Trophoblast cell (in vitro differentiated cells and primary cell): ENCODE results near the gene ZNF608.

Experiments used
- DNase-seq, 2 donors: peaks; one replicate each; pipeline ENCODE4 v3.0.0-alpha.2; 2016
- H2AFZ ChIP-seq: 2 replicates; pipeline ENCODE4 v1.6.1; 2013; ENCODE audit warnings: low read length, moderate library complexity, mild to moderate bottlenecking; ENCODE audit not compliant: insufficient read depth, poor library complexity
- H2AK5ac ChIP-seq: 2 replicates; pipeline ENCODE4 v1.6.1; 2013; ENCODE audit warnings: mild to moderate bottlenecking, low read length
- H2BK120ac ChIP-seq: 2 replicates; pipeline ENCODE4 v1.6.1; 2013; ENCODE audit warnings: low read length, mild to moderate bottlenecking, moderate library complexity; ENCODE audit not compliant: insufficient read depth, poor library complexity
- H2BK12ac ChIP-seq: 2 replicates; pipeline ENCODE4 v1.6.1; 2013; ENCODE audit warnings: mild to moderate bottlenecking, low read length, moderate library complexity
- H2BK5ac ChIP-seq: 2 replicates; pipeline ENCODE4 v1.6.1; 2013; ENCODE audit warnings: low read length, low read depth, moderate library complexity, mild to moderate bottlenecking; ENCODE audit not compliant: poor library complexity
- H3K14ac ChIP-seq: 2 replicates; pipeline ENCODE4 v1.6.1; 2013; ENCODE audit warnings: mild to moderate bottlenecking, low read length
- H3K18ac ChIP-seq: 2 replicates; pipeline ENCODE4 v1.6.1; 2013; ENCODE audit warnings: mild to moderate bottlenecking, low read length
- H3K23ac ChIP-seq: 2 replicates; pipeline ENCODE4 v1.6.1; 2013; ENCODE audit warnings: low read length
- H3K27ac ChIP-seq: 2 replicates; pipeline ENCODE4 v1.5.1; 2013; ENCODE audit warnings: low read depth, mild to moderate bottlenecking, inconsistent platforms, low read length, moderate library complexity
- H3K27me3 ChIP-seq: 2 replicates; pipeline ENCODE4 v1.6.1; 2013; ENCODE audit warnings: inconsistent platforms, mild to moderate bottlenecking, low read length, moderate library complexity; ENCODE audit not compliant: insufficient read depth
- H3K36me3 ChIP-seq, 2 experiments: 1 replicate in 1 of 2; 2 replicates in 1 of 2; pipeline ENCODE4 v1.6.1; 2013; ENCODE audit warnings: low read length in 2 of 2, mild to moderate bottlenecking in 2 of 2, moderate library complexity in 1 of 2; ENCODE audit not compliant: insufficient read depth in 2 of 2, control insufficient read depth in 1 of 2
- H3K4ac ChIP-seq: 2 replicates; pipeline ENCODE4 v1.6.1; 2013; ENCODE audit warnings: low read depth, mild to moderate bottlenecking, low read length, moderate library complexity
- H3K4me1 ChIP-seq, 2 experiments: 1 replicate in 1 of 2; 2 replicates in 1 of 2; pipeline ENCODE4 v1.6.1; 2013; ENCODE audit warnings: low read length in 2 of 2, mild to moderate bottlenecking in 2 of 2, moderate library complexity in 1 of 2; ENCODE audit not compliant: insufficient read depth in 2 of 2, control insufficient read depth in 1 of 2
- H3K4me2 ChIP-seq: 2 replicates; pipeline ENCODE4 v1.6.1; 2013; ENCODE audit warnings: inconsistent platforms, mild to moderate bottlenecking, low read length, moderate library complexity
- H3K4me3 ChIP-seq: 2 replicates; pipeline ENCODE4 v1.5.1; 2013; ENCODE audit warnings: mild to moderate bottlenecking, low read depth, low read length, inconsistent platforms
- H3K79me1 ChIP-seq: one replicate; pipeline ENCODE4 v1.6.1; 2013; ENCODE audit warnings: low read length
- H3K79me2 ChIP-seq: 2 replicates; pipeline ENCODE4 v1.6.1; 2013; ENCODE audit warnings: low read length, mild to moderate bottlenecking; ENCODE audit not compliant: control insufficient read depth, insufficient read depth, poor library complexity
- H3K9ac ChIP-seq: 2 replicates; pipeline ENCODE4 v1.6.1; 2013; ENCODE audit warnings: mild to moderate bottlenecking, low read length
- H3K9me3 ChIP-seq: 2 replicates; pipeline ENCODE4 v1.6.1; 2013; ENCODE audit warnings: low read depth, mild to moderate bottlenecking, control low read depth, inconsistent platforms, low read length; ENCODE audit not compliant: insufficient read depth
- H4K12ac ChIP-seq: 2 replicates; pipeline ENCODE4 v1.6.1; 2013; ENCODE audit warnings: low read depth, mild to moderate bottlenecking, low read length, moderate library complexity
- H4K8ac ChIP-seq: 2 replicates; pipeline ENCODE4 v1.6.1; 2013; ENCODE audit warnings: low read depth, mild to moderate bottlenecking, low read length, moderate library complexity
- H4K91ac ChIP-seq: one replicate; pipeline ENCODE4 v1.6.1; 2013; ENCODE audit warnings: low read depth, mild to moderate bottlenecking, low read length, moderate library complexity
- WGBS: extraction: QIAGEN DNeasy Blood & Tissue Kit; methylation state at CpG from one replicate; pipeline ENCODE4 v1.1.7; 2013; ENCODE audit warnings: missing lambda C conversion rate; ENCODE audit not compliant: insufficient read length, insufficient coverage; ENCODE audit errors: extremely low coverage; 5-methylcytosine and 5-hydroxymethylcytosine counted together

Gene ZNF608

GRCh38 chr5:124764992-124765611 lies 18.7 kb upstream of the ZNF608 start:
- Histone ChIP-seq H2BK120ac (no peak overlapping the region), H2BK12ac (no peak overlapping the region), H3K36me3 (no peaks in the 10 kb centered on the region), H4K12ac (no peak overlapping the region), H2AFZ (no peak overlapping the region), H3K4me3 (no peak overlapping the region), H3K4ac (no peak overlapping the region), H3K18ac (no peak overlapping the region), H2BK5ac (no peak overlapping the region), H3K9ac (no peak overlapping the region), H2AK5ac (no peak overlapping the region), H3K27ac (no peak overlapping the region), H3K27me3 (no peaks in the 10 kb centered on the region), H3K14ac (no peak overlapping the region), H4K8ac (no peak overlapping the region), H3K23ac (no peak overlapping the region), H4K91ac (no peak overlapping the region), H3K4me2 (no peak overlapping the region), H3K79me1 (no peaks in the 10 kb centered on the region), H3K4me1 (peaks cover 0 to 2% of the 10 kb centered on the region in 2 experiments), H3K79me2 (no peaks in the 10 kb centered on the region), H3K9me3 (no peaks in the 10 kb centered on the region)
- DNase-seq: no peak
- WGBS: no CpG with 5 or more reads among the region's 3 CpGs

- Histone ChIP-seq H3K23ac (no peak overlapping the region), H4K91ac (no peak overlapping the region), H2BK120ac (no peak overlapping the region), H2AK5ac (no peak overlapping the region), H3K36me3 (no peaks in the 10 kb centered on the region), H2BK12ac (no peak overlapping the region), H3K79me2 (no peaks in the 10 kb centered on the region), H2BK5ac (no peak overlapping the region), H3K4ac (no peak overlapping the region), H3K27me3 (no peaks in the 10 kb centered on the region), H3K18ac (no peak overlapping the region), H3K9me3 (no peaks in the 10 kb centered on the region), H3K4me1 (peaks cover 0 to 2% of the 10 kb centered on the region in 2 experiments), H3K27ac (no peak overlapping the region), H3K14ac (no peak overlapping the region), H4K8ac (no peak overlapping the region), H3K79me1 (no peaks in the 10 kb centered on the region), H3K4me2 (no peak overlapping the region), H2AFZ (no peak overlapping the region), H3K4me3 (no peak overlapping the region), H4K12ac (no peak overlapping the region), H3K9ac (no peak overlapping the region)
- DNase-seq: no peak
- WGBS: no CpG with 5 or more reads among the region's 1 CpG
Observed at GRCh38 chr5:124764585-124764984, 18.1 kb upstream of the ZNF608 start.

DNA sequence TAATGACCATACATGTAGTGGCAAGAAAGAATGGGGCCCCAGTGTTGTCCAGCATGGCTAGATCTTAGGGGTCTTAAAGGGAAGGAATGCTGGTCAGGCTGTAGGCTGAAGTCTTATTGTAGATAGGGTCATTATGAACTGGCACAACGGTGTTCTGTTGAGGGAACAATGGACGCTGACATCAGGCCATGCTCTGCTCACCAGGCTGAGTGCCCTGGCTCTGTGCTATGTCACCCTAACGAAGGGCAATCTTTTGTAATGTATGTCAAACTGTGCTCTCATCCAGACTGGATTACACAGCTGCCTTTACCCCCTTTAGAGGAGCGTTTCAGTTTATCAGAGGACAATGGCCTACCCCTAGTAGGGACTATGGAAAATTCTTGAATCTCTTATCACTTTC lies 14.6 kb upstream of the ZNF608 start:
- no peak overlapping the region for H3K4me2 ChIP-seq
- H2BK12ac ChIP-seq: no peak overlapping the region
- H3K4me1 ChIP-seq: peaks cover 0 to 2% of the 10 kb centered on the region in 2 experiments
- no peak overlapping the region for H4K91ac ChIP-seq
- no peak overlapping the region for H3K18ac ChIP-seq
- H3K36me3 ChIP-seq: no peaks in the 10 kb centered on the region
- no peaks in the 10 kb centered on the region for H3K27me3 ChIP-seq
- H3K4ac ChIP-seq: no peak overlapping the region
- no peak overlapping the region for H4K8ac ChIP-seq
- WGBS: no CpG with 5 or more reads among the region's 4 CpGs
- no peak overlapping the region for H3K23ac ChIP-seq
- H3K14ac ChIP-seq: no peak overlapping the region
- no peak overlapping the region for H2BK120ac ChIP-seq
- H3K79me2 ChIP-seq: no peaks in the 10 kb centered on the region
- no peak overlapping the region for H3K27ac ChIP-seq
- H3K9me3 ChIP-seq: no peaks in the 10 kb centered on the region
- no peak overlapping the region for H2AK5ac ChIP-seq
- H3K9ac ChIP-seq: no peak overlapping the region
- no peak overlapping the region for H3K4me3 ChIP-seq
- no peaks in the 10 kb centered on the region for H3K79me1 ChIP-seq
- no peak for DNase-seq
- no peak overlapping the region for H2AFZ ChIP-seq
- H2BK5ac ChIP-seq: no peak overlapping the region
- no peak overlapping the region for H4K12ac ChIP-seq

GRCh38 chr5:124760608-124761007 lies 14.2 kb upstream of the ZNF608 start:
- no peak overlapping the region for H3K9ac ChIP-seq
- no peaks in the 10 kb centered on the region for H3K79me2 ChIP-seq
- H2BK12ac ChIP-seq: no peak overlapping the region
- H2BK5ac ChIP-seq: no peak overlapping the region
- no peak for DNase-seq
- H3K4me2 ChIP-seq: no peak overlapping the region
- H4K12ac ChIP-seq: no peak overlapping the region
- H2AK5ac ChIP-seq: no peak overlapping the region
- no peak overlapping the region for H3K23ac ChIP-seq
- no peak overlapping the region for H2AFZ ChIP-seq
- no peak overlapping the region for H3K18ac ChIP-seq
- H2BK120ac ChIP-seq: no peak overlapping the region
- no peak overlapping the region for H4K91ac ChIP-seq
- no peak overlapping the region for H4K8ac ChIP-seq
- H3K27ac ChIP-seq: no peak overlapping the region
- no peak overlapping the region for H3K4ac ChIP-seq
- H3K4me1 ChIP-seq: peaks cover 0 to 2% of the 10 kb centered on the region in 2 experiments
- no peak overlapping the region for H3K14ac ChIP-seq
- no peaks in the 10 kb centered on the region for H3K9me3 ChIP-seq
- no peak overlapping the region for H3K4me3 ChIP-seq
- H3K27me3 ChIP-seq: no peaks in the 10 kb centered on the region
- H3K79me1 ChIP-seq: no peaks in the 10 kb centered on the region
- H3K36me3 ChIP-seq: no peaks in the 10 kb centered on the region
